ENCODE data around the gene HIF1AN.

HIF1AN gene

DNA sequence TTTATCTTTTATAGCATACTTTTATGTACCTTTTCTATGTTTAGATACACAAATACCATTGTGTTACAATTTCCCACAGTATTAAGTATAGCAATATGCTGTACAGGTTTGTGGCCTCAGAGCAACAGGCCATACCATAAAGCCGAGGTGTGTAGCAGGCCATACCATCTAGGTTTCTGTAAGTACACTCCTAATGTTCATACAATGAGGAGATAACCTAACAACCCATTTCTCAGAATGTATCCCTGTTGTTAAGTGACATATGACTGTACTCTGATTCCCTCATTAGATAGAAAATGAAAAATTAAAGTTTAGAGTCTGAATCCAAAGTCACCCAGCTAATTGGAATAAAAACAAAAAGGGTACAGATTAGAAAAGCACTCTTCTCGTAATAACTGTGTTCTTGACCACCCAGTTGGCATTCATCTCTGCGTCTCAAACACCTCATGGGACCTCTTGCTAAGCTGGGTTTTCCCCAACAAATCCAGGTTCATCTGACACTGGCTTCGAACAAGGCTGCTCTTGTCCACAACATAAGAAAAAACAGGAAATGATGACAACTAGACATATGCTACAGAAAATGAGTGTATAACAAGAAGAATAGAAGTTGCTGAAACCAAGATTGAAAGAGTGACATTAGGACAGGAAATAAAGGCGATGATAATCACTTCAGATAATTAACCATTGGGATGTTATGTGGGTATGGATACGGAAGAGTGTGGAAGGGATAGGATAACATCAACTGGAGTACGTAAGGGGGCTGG is 7.4 kb upstream of the HIF1AN start:
- H3K4me3 Mint-ChIP-seq, result peak overlapping the region; percentile 92
- no peaks in the 10 kb centered on the region for H3K27me3 Mint-ChIP-seq
- peak; percentile 30 for ATAC-seq (replicated peaks; ENCODE audit: extremely low read depth, poor library complexity, severe bottlenecking)
- peak overlapping the region; percentile 97 for H3K27ac Mint-ChIP-seq (ENCODE audit: low read depth)
- H3K9me3 Mint-ChIP-seq, result no peaks in the 10 kb centered on the region
- peaks cover 33% of the 10 kb centered on the region for H3K4me1 Mint-ChIP-seq
- no peak for DNase-seq (ENCODE audit: low spot score in 2 of 2)
- peaks cover 37% of the 10 kb centered on the region for H3K36me3 Mint-ChIP-seq (ENCODE audit: insufficient read depth)

DNA sequence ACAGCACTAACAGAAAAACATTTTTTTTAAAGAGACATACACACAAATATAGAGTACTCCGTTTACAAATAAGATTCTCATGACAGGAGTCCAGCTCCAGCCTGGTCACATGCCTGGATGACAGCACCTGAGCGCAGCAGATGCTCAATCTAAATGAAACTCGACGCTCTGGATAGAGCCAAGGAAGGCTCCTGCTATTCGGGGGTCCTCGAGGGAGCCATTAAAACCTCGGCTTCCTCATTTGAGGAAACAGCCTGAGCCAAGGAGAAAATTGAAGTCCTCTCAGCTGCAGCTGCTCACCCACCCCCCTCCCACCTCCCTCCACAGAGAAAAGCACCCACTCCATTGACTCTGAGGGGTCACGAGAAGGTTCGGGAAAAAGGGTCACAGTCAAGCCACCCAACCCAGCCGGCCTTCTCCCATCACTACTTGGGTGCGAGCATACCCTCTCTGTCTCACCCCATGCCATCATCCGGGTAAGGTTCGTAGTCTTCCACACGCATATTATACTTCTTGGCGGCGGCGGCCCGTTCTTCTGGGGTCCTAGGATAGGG is 6.7 kb upstream of the HIF1AN start:
- Mint-ChIP-seq H3K9me3 (no peaks in the 10 kb centered on the region), H3K27ac (ENCODE audit: low read depth) (peak overlapping the region; percentile 97), H3K36me3 (ENCODE audit: insufficient read depth) (peaks cover 32% of the 10 kb centered on the region), H3K4me3 (peak overlapping the region; percentile 92), H3K27me3 (no peaks in the 10 kb centered on the region), H3K4me1 (peaks cover 33% of the 10 kb centered on the region)
- ATAC-seq (replicated peaks; ENCODE audit: extremely low read depth, poor library complexity, severe bottlenecking) (peak; percentile 25), DNase-seq (ENCODE audit: low spot score in 2 of 2) (no peak)

DNA sequence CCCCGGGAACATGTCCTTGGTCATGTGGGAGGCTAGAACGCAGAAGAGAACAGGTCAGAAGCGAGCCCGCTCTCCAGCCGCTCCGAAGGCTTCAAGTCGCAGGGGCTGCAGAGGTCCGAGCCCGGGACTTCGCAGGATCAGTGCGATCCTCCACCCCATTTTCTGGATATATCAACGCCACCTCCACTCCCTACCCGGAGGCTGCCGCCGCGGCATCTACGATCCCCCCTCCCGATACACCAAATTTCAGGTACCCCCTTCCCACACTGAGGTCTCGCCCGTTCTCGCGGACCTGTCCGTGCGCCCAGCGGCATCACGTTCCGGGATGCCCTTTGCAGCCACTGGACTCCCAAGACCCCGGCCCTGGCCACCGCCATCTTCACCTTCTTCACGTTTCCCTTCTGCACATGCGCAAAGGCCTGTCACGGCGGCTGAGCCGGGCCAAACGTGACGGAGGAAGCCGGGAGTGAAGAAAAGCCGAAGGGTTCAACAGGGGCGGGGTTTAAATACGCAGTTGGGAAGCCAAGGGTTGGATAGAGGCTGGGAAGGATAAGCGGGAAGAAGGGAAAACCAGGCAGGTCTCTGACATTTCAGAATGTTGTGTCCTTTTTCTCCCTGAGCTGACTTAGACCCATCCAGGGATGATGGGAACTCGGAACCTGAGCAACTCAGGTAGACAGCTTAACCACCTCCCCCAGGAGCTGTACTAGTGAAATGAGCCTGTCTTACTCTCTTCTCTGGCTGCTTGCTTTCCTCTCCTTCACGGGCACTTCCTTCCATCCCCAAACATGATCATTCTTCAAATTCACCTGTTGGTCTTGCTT is 6.1 kb upstream of the HIF1AN start, which contains the start of gene NDUFB8:
Gene NDUFB8, minus strand, starts transcription at position 397 of the 824 bp plus-strand sequence. Its CDS starts 20 bp downstream, at position 377.
- ATAC-seq (replicated peaks; ENCODE audit: extremely low read depth, poor library complexity, severe bottlenecking) (peak; percentile 81), DNase-seq (ENCODE audit: low spot score in 2 of 2) (peak; percentile 78 to 80)
- peak within 1 kb of the TSS; percentile 97 for H3K27ac Mint-ChIP-seq (ENCODE audit: low read depth)
- peaks cover 31% of the 10 kb centered on the region for H3K36me3 Mint-ChIP-seq (ENCODE audit: insufficient read depth)
- no peaks in the 10 kb centered on the region for H3K9me3 Mint-ChIP-seq
- no peaks in the 10 kb centered on the region for H3K27me3 Mint-ChIP-seq
- peaks cover 31% of the 10 kb centered on the region for H3K4me1 Mint-ChIP-seq
- H3K4me3 Mint-ChIP-seq, result peak within 1 kb of the TSS; percentile 92

DNA sequence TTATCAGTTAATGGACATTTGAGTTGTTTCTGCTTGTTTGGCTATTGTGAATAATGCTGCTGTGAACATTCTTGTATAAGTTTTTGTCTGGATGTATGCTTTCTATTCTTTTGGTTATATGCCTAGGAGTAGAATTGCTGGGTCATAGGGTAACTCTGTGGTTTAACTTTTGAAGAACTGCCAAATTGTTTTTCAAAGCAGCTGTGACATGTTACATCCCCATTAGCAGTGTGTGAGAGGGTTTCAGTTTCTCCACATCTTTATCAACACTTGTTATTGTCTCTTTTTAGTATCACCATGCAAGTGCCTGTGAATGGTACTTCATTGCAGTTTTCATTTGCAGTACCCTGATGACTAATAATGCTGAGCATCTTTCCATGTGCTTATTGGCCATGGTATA is 4.0 kb upstream of the HIF1AN start:
- Mint-ChIP-seq H3K27ac (ENCODE audit: low read depth) (no peak overlapping the region), H3K4me3 (peak overlapping the region; percentile 31), H3K36me3 (ENCODE audit: insufficient read depth) (peaks cover 14% of the 10 kb centered on the region), H3K4me1 (peaks cover 24% of the 10 kb centered on the region), H3K27me3 (no peaks in the 10 kb centered on the region), H3K9me3 (no peaks in the 10 kb centered on the region)
- DNase-seq (ENCODE audit: low spot score in 2 of 2) (no peak), ATAC-seq (replicated peaks; ENCODE audit: extremely low read depth, poor library complexity, severe bottlenecking) (no peak)

DNA sequence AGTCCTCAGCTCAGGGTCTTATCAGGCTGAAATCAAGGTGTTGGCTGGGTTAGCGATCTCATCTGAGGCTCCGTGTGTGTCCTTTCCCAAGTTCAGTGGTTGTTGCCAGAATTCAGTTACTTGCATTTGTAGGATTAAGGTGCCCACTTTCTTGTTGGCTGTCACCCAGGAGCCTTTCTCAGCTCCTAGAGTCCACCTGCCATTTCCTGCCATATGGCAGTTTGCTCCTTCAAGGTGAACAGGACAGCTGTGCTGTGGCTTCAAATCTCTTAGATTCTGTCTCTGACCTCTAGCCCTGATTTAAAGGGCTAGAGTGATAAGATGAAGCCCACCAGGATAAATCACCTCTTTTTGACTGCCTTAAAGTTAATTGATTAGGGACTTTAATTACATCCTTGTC is 1.0 kb upstream of the HIF1AN start:
- peaks cover 25% of the 10 kb centered on the region for H3K4me1 Mint-ChIP-seq
- no peak for ATAC-seq (replicated peaks; ENCODE audit: extremely low read depth, poor library complexity, severe bottlenecking)
- H3K27ac Mint-ChIP-seq (ENCODE audit: low read depth), result no peak overlapping the region
- no peaks in the 10 kb centered on the region for H3K27me3 Mint-ChIP-seq
- no peak overlapping the region for H3K4me3 Mint-ChIP-seq
- DNase-seq (ENCODE audit: low spot score in 2 of 2), result no peak
- peaks cover 15% of the 10 kb centered on the region for H3K36me3 Mint-ChIP-seq (ENCODE audit: insufficient read depth)
- no peaks in the 10 kb centered on the region for H3K9me3 Mint-ChIP-seq

DNA sequence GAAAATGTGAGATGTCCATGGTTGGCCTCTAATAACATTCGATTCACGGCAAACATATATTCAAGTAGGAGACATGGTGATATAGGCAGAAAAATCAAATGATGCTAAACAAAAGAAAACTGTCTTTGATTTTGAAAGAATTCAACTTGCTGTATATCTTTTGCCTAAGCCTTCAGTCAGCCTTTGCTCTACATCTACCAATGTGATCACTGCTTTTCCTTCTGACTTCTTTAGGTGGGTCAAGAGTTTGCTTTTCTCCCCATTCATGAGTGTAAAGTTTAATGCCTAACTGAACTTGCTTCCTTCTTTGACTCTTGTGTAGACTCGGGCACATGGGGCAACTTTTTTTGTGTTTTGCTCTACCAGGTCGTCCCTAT is 417 bp upstream of the HIF1AN start:
- Mint-ChIP-seq H3K9me3 (no peaks in the 10 kb centered on the region), H3K27ac (ENCODE audit: low read depth) (no peak overlapping the region), H3K36me3 (ENCODE audit: insufficient read depth) (peaks cover 15% of the 10 kb centered on the region), H3K27me3 (no peaks in the 10 kb centered on the region), H3K4me1 (peaks cover 19% of the 10 kb centered on the region), H3K4me3 (no peak overlapping the region)
- DNase-seq (ENCODE audit: low spot score in 2 of 2), result no peak
- peak; percentile 4 for ATAC-seq (replicated peaks; ENCODE audit: extremely low read depth, poor library complexity, severe bottlenecking)

DNA sequence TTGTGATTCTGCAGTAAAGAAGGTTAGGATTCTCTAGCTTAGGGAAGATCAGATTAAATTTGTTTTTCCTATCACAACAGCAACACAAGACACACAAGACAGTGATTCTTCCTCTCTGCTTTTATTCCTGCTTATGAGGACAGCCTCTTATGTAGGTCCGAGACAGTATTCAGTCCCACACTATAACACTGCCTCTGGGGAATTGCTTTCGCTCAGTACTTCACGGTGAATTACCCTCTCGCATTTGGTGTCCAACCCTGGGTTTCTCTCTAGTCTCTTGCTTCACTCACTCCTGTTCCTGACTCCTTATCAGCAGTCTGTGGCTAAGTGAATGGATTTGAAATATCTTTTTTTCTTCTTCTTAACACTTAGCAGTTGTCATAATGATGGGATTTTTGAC is 1.7 kb downstream of the HIF1AN start:
- no peaks in the 10 kb centered on the region for H3K27me3 Mint-ChIP-seq
- H3K36me3 Mint-ChIP-seq (ENCODE audit: insufficient read depth), result peaks cover 34% of the 10 kb centered on the region
- H3K27ac Mint-ChIP-seq (ENCODE audit: low read depth), result no peak overlapping the region
- H3K4me3 Mint-ChIP-seq, result peak overlapping the region; percentile 12
- no peaks in the 10 kb centered on the region for H3K9me3 Mint-ChIP-seq
- ATAC-seq (replicated peaks; ENCODE audit: extremely low read depth, poor library complexity, severe bottlenecking) (no peak), DNase-seq (ENCODE audit: low spot score in 2 of 2) (no peak)
- H3K4me1 Mint-ChIP-seq, result peaks cover 18% of the 10 kb centered on the region

DNA sequence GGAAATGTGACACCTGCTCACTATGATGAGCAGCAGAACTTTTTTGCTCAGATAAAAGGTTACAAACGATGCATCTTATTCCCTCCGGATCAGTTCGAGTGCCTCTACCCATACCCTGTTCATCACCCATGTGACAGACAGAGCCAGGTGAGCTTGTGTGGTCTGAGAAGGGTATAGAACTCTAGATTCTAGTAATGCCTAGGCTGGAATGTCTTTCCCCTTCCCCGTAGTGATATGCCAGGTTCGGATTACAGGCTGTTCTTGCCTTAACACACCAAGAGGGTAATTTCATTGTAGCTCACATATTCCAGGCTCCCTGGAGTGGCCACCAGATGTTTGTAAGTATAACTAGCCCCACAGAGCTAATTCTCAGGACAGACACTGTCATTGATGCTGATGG is 9.2 kb downstream of the HIF1AN start:
- no peak for DNase-seq (ENCODE audit: low spot score in 2 of 2)
- Mint-ChIP-seq H3K4me1 (peaks cover 6% of the 10 kb centered on the region), H3K27ac (ENCODE audit: low read depth) (no peak overlapping the region), H3K4me3 (no peak overlapping the region), H3K36me3 (ENCODE audit: insufficient read depth) (peaks cover 75% of the 10 kb centered on the region), H3K27me3 (no peaks in the 10 kb centered on the region), H3K9me3 (no peaks in the 10 kb centered on the region)
- ATAC-seq (replicated peaks; ENCODE audit: extremely low read depth, poor library complexity, severe bottlenecking), result no peak

DNA sequence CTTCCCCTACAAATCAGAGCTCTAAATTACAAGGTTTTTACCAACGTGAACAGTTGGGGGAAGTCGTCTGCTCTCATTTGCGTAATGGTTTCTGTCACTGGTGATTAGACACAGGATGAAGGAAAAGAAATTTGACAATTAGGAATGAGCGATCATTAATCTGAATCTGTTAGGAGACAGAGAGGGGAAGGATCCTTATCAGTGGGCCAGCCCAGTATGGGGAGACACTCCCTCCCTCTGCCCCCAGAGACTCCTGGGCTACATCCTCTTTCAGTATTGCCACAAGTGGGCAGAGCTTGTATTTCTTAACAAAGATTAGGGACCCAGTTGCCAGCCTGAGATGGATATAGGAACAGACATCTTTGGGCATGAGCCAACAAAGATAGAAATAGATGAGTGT is 15.5 kb downstream of the HIF1AN start:
- H3K9me3 Mint-ChIP-seq, result no peaks in the 10 kb centered on the region
- H3K27me3 Mint-ChIP-seq, result no peaks in the 10 kb centered on the region
- H3K4me3 Mint-ChIP-seq, result no peak overlapping the region
- H3K27ac Mint-ChIP-seq (ENCODE audit: low read depth), result no peak overlapping the region
- ATAC-seq (replicated peaks; ENCODE audit: extremely low read depth, poor library complexity, severe bottlenecking) (no peak), DNase-seq (ENCODE audit: low spot score in 2 of 2) (no peak)
- no peaks in the 10 kb centered on the region for H3K4me1 Mint-ChIP-seq
- peaks cover 38% of the 10 kb centered on the region for H3K36me3 Mint-ChIP-seq (ENCODE audit: insufficient read depth)

DNA sequence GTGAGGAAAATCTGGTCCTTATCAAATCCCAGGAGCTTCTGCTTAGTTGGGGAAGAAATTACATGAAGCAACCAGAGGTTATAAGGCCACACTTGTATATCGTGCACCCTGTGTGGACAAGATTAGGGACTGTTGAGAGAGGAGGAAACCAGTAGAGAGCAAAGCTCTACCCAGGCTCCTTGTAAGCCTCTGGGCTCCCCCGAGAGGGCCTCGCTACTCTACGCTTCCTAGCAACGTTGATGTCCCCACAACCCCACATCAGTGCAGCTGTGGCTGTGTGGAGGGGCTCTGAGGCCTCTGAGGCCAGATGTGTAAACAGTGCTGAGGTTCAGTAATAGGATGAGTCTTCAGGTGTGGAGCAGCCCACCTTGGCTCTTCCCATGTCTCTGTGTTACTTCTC is 16.0 kb downstream of the HIF1AN start:
- no peak overlapping the region for H3K4me3 Mint-ChIP-seq
- DNase-seq (ENCODE audit: low spot score in 2 of 2) (no peak), ATAC-seq (replicated peaks; ENCODE audit: extremely low read depth, poor library complexity, severe bottlenecking) (no peak)
- peaks cover 34% of the 10 kb centered on the region for H3K36me3 Mint-ChIP-seq (ENCODE audit: insufficient read depth)
- H3K27ac Mint-ChIP-seq (ENCODE audit: low read depth), result no peak overlapping the region
- H3K9me3 Mint-ChIP-seq, result no peaks in the 10 kb centered on the region
- no peaks in the 10 kb centered on the region for H3K4me1 Mint-ChIP-seq
- no peaks in the 10 kb centered on the region for H3K27me3 Mint-ChIP-seq

DNA sequence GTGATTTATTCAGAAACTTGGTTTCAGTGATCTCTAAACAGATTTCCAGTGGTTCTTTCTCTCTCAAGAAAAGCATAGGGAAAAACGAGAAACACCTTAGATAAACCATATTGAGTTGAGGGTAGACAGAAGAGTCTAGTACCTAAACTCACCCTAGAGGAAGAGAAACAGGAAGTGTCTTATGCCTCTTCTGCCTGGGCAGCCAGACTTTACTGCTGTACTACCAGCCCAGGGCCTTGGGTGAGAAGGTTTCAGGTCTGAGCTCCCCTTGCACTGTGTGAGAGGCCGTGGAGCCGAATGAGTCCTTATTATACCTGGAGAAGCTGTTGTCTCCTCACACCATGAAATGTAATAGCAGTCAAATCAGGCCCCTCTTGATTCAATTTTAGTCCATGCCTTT is 18.2 kb downstream of the HIF1AN start:
- Mint-ChIP-seq H3K27me3 (no peaks in the 10 kb centered on the region), H3K36me3 (ENCODE audit: insufficient read depth) (peaks cover 23% of the 10 kb centered on the region), H3K9me3 (no peaks in the 10 kb centered on the region), H3K4me1 (no peaks in the 10 kb centered on the region), H3K27ac (ENCODE audit: low read depth) (no peak overlapping the region), H3K4me3 (no peak overlapping the region)
- DNase-seq (ENCODE audit: low spot score in 2 of 2) (no peak), ATAC-seq (replicated peaks; ENCODE audit: extremely low read depth, poor library complexity, severe bottlenecking) (no peak)

DNA sequence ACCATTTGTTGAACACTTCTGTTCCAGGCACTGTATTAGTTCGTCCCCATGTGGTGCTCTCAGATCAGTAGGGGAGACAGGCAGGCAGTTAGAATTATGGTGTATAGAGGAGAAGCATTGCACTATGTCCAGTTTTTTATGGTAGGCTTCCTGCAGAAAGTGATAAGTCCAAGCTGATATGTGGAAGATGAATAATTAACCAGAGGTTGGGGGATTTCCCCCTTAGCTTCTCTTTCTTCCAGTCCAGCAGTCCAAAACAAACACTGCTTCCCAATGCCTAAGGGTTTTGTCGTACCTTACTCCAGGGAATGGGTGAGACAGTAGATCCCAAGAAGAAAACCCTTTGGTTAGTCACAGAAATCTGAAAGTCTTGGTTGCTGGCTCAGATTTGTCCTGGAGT is 19.2 kb downstream of the HIF1AN start:
- no peaks in the 10 kb centered on the region for H3K4me1 Mint-ChIP-seq
- DNase-seq (ENCODE audit: low spot score in 2 of 2) (no peak), ATAC-seq (replicated peaks; ENCODE audit: extremely low read depth, poor library complexity, severe bottlenecking) (no peak)
- no peaks in the 10 kb centered on the region for H3K27me3 Mint-ChIP-seq
- peaks cover 14% of the 10 kb centered on the region for H3K36me3 Mint-ChIP-seq (ENCODE audit: insufficient read depth)
- H3K4me3 Mint-ChIP-seq, result no peak overlapping the region
- H3K27ac Mint-ChIP-seq (ENCODE audit: low read depth), result no peak overlapping the region
- H3K9me3 Mint-ChIP-seq, result no peaks in the 10 kb centered on the region

DNA sequence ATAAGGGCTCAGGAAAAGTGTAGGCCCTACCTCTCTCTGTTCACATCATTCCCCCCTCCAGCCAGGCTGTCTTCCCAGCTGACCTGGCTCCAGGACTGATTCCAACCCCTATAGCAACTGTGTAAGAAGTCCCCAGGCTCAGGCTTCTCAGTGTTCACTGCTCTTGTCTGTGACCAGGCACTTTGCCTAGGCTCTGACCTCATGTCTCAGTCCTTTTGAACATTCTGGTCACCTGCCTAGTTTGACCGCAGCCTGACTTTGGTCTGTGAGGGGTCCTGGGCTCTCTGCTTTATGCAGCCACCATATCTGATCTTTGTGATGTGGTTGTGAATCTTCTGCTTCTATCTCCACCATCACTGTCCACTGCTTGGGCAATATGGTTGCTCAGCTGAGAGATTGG is 24.5 kb downstream of the HIF1AN start:
- no peak for ATAC-seq (replicated peaks; ENCODE audit: extremely low read depth, poor library complexity, severe bottlenecking)
- Mint-ChIP-seq H3K27me3 (no peaks in the 10 kb centered on the region), H3K4me1 (peaks cover 5% of the 10 kb centered on the region), H3K4me3 (no peak overlapping the region), H3K27ac (ENCODE audit: low read depth) (no peak overlapping the region), H3K9me3 (no peaks in the 10 kb centered on the region), H3K36me3 (ENCODE audit: insufficient read depth) (peaks cover 8% of the 10 kb centered on the region)
- no peak for DNase-seq (ENCODE audit: low spot score in 2 of 2)
